GM12891 (cell line): ENCODE results near the gene CALU.

Source experiments
- PAX5 ChIP-seq: IDR thresholded peaks from 2 replicates; pipeline ENCODE4 v1.6.1; 2011; ENCODE audit warnings: low read length, moderate library complexity, mild to moderate bottlenecking; ENCODE audit not compliant: insufficient read depth, severe bottlenecking
- POLR2A ChIP-seq: IDR thresholded peaks from 2 replicates; pipeline ENCODE4 v1.6.1; 2011; ENCODE audit warnings: low read depth, low read length, control low read depth
- POLR2AphosphoS5 ChIP-seq: IDR thresholded peaks from 2 replicates; pipeline ENCODE4 v1.6.1; 2011; ENCODE audit warnings: low read depth, low read length, control low read depth
- POU2F2 ChIP-seq: IDR thresholded peaks from 2 replicates; pipeline ENCODE4 v1.6.1; 2011; ENCODE audit warnings: low read depth, mild to moderate bottlenecking, control low read depth, low read length, moderate library complexity
- SPI1 ChIP-seq: IDR thresholded peaks from 2 replicates; pipeline ENCODE4 v1.6.1; 2011; ENCODE audit warnings: low read depth, low read length, control low read depth
- TAF1 ChIP-seq: IDR thresholded peaks from 2 replicates; pipeline ENCODE4 v1.6.1; 2011; ENCODE audit warnings: low read depth, low read length, control low read depth

- TF ChIP-seq POLR2AphosphoS5 (no peak), PAX5 (no peak), POU2F2 (no peak), TAF1 (no peak), POLR2A (no peak), SPI1 (peak; percentile 42; the same call in 1 of the 2 replicates)
These were observed 76.3 kb downstream of the CALU start for GRCh38 chr7:128815289-128815942.
